Inferior parietal cortex (tissue), 1 donor: ENCODE results near the gene DTNB.

Experiments used
- DNase-seq: peaks from one replicate; pipeline ENCODE4 v3.0.0-alpha.2; 2016; ENCODE audit errors: extremely low spot score

Gene DTNB

DNA sequence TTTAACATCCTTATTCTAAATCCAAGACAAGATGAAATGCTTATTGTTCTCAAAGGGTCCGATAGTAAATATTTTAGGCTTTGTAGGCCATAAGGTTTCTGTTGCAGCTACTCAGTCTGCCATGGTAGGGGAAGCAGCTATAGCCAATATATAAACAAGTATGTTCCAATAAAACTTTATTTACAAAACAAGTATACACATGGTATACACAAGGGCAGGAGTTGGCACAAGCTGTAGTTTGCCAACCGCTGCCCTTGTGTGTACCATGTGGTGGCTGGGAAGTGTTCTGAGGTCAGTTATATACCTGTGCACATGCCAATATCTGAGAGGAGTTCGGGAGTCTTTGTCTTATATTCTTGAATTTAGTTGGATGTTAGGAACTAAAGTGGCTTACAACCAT lies 205.6 kb downstream of the DTNB start:
- no peak for DNase-seq

DNA sequence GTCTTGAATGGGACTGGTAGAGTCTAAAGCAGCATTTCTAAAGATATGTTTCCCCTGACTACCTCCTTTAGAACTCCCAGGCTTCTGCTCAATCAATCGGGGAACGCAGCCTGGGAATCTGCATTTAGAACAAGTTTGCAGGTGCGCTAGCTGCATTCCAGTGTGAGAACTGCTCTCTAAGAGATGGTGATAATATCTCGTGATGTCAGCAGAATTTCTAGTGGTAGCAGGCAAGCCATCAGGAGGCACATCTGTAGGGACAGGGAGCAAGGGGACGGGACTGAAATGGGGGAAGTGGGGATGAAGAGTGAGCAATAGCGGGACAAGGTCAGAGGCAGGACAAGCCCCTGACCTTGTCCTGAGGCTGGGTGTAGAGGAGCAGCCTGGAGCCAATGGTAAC lies 211.4 kb downstream of the DTNB start:
- no peak for DNase-seq

DNA sequence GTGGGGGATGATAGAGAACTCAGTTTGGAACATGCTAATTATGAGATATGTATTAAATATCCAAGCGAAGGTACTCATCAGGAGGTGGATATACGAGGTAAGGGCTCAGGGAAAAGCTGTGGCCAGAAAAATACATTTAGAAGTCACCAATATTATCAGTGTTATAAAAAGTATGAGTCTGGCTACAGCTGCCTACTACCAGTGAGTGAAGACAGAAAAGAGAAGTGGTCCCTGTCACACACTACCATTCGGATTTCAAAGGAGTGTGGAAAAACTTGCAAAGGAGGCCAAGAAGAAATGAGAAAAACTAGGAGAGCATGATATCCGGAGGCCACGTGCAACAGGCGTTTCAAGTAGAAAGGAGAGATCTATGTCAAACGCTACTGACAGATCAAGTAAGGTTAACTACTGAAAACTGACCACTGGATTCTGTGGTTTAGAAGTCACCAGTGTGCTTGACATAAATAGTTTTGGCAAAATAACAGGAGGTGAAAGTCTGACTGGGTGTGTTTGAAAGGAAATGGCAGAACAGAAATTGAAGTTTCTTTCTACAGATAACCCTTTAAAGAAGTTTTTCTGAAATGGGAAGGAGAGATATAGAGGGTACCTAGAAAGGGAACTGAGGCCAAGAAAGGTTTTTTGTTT lies 213.0 kb downstream of the DTNB start:
- no peak for DNase-seq

DNA sequence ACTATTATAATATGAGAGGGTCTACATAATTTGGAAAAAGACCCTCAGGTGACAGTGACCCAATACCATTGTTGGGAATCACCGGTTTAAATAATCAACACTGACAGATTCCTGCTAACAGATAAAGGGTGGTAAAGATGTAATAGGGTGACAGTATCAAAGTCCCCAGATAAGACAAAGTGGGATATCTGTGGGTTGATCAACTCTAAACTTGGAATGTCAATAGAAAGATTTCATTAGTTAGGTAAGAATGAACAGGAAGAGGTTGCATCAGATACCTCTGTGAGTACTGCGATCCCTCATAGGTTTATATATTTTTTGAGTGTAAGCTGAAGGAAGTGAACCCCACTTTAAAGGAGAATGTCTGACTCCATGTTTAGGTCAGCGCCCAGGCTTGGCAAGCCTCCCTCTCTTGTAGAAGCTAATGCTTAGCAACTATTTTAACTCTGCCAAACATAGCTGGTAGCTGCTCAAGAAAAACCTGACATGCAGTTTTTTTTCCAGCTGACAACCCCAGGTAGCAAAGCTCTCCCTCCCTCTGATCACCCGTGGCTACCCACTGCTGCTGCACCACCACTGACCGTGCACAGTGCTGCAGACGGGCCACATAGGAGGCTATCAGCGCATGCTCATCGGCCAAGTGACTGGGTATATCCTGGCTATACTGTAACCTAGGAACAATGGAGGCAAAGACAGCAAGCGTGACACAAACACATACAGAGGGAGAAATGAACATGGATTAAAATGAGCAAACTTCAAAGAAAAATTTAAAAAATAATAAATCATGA lies 218.4 kb downstream of the DTNB start:
- no peak for DNase-seq

- DNase-seq = no peak
Observed at GRCh38 chr2:25453199-25453905, 220.0 kb downstream of the DTNB start.

GRCh38 chr2:25448808-25449207 lies 224.6 kb downstream of the DTNB start:
- no peak for DNase-seq

- no peak for DNase-seq
Observed at GRCh38 chr2:25447018-25447417, 226.4 kb downstream of the DTNB start.

DNA sequence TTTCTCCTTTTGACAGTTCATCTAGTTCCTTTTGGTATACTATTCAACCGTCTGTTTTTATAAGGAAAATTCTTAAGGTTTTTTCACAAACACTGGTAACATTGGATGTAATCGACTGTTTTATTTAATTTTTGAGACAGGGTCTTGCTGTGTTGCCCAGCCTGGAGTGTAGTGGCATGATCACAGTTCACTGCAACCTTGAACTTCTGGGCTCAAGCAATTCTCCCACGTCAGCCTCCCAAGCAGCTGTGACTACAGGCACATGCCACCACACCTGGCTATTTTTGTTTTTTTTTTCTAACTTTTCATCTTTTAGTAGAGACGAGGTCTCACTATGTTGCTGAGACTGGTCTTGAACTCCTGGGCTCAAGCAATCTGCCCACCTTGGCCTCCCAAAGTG lies 227.3 kb downstream of the DTNB start:
- no peak for DNase-seq

GRCh38 chr2:25445464-25445863 lies 227.9 kb downstream of the DTNB start:
- no peak for DNase-seq

GRCh38 chr2:25444608-25445270 lies 228.6 kb downstream of the DTNB start:
- no peak for DNase-seq

GRCh38 chr2:25443766-25444165 lies 229.6 kb downstream of the DTNB start:
- no peak for DNase-seq

DNA sequence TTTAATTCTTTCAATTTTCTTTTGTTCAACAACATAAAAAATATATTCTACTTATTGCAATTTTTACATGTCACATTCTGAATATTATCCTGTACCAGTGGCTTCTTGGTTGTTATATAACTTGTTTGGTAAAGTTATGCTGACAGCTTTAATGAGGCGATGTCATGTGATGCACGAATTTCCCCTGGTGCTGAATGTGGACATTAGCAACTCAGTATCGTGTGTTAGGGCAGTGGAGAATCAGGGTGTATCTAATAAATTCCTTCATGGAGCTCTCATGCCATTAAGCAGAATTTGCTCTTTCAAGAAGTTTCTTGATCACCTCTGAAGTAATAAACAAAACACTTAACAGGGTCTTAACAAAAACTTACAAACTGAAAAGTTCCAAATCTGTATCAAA lies 232.0 kb downstream of the DTNB start:
- no peak for DNase-seq

- no peak for DNase-seq
Observed at GRCh38 chr2:25438793-25439192, 234.6 kb downstream of the DTNB start.

GRCh38 chr2:25437881-25438662 lies 235.3 kb downstream of the DTNB start:
- no peak for DNase-seq

DNA sequence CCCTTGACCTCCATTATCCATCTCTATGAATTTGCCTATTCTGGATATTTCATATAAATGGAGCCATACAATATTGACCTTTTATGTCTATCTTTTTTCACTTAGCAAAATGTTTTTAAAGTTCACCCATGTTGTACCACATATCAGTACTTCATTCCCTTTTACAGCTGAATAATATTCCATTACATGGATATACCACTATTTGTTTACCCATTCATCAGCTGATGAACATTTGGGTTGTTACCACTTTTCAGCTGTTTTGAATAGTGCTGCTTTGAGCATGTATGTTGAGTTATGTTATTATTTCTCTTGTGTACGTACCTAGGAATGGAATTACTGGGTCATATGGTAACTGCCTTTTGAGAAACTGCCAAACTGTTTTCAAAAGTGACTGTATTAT lies 238.0 kb downstream of the DTNB start:
- no peak for DNase-seq

GRCh38 chr2:25431604-25432003 lies 241.8 kb downstream of the DTNB start:
- DNase-seq = no peak

DNA sequence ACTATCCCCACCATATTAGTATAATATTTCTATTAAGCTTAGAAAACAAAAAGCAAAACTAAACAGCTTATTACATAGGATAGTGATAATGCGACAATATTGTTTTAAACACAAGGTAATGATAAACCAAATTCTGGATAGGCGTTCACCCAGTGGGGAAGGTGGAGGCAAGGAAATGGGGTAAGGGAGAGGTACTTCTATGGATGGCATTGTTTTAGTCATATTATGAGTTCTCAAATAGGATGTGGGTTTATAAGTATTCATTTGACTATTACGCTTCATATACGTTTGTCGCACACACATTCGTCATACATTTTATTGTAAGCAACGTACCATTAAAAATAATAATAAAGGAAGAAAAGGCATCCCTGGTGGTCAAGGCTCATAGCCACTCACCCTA lies 242.8 kb downstream of the DTNB start:
- DNase-seq = no peak

DNA sequence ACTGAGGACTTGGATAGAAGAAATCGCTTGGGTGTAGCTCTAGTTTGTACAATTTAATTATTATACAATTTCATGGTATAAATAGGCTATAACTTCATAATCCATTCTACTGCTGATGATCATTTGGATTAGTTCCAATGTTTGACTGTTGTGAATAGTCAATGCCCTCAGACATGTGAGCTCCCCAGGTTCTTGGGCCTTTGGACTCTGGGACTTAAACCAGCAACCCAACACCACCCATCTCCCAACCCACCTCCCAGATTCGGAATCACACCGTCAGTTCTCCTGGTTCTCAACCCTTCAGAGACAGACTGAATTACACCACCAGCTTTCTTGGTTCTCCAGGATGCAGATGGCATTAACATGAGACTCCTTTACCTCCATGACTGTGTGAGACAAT lies 247.1 kb downstream of the DTNB start:
- no peak for DNase-seq

GRCh38 chr2:25424426-25425028 lies 248.8 kb downstream of the DTNB start:
- no peak for DNase-seq

DNA sequence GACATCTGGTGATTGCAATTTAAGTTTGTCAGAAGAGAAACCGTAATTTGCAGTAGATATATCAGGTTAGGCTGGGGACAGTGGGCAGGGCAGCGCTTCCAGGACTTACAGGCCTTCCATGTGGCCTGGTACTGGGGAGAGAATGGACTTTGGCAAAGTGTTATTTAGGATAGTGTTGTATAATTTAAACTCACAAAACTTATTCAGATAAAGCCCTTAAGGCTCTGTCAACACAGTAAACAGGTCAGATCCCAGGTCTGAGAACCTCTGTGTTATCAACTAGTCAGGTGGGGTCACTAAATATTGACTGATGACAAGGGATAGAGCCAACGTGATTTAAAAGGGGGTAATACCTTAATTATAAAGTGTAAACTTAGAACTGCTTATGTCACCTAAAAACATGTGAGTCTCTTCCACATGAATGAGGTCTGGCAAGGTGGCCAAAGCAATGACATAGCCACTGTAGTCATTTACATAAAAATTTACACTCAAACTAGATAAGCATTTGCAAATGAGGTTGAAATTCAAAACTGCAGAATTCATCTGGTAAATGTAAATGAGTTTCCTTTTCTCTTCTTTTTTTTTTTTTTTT lies 251.5 kb downstream of the DTNB start:
- DNase-seq = no peak

GRCh38 chr2:25421289-25421688 lies 252.1 kb downstream of the DTNB start:
- no peak for DNase-seq
